PC-3 (cell line): ENCODE measurements around the gene PRSS56. TPM values are rescaled to one million over a fixed set of nuclear protein-coding genes. Genes with fewer than 3 reads are reported as not detected.

Source experiments
- ATAC-seq: fragments of 200-7000 bp; cut with Tn5 transposase; 2 replicates; pipeline ENCODE4 v1.9.1; 2020; ENCODE audit warnings: mild to moderate bottlenecking, moderate library complexity
- BruUV-seq: library from RNA; stranded (reverse); fragments of 400-500 nt; replicated peaks from 2 replicates; lab custom pipeline; 2021; lab: Mats Ljungman, UMichigan
- CTCF ChIA-PET: fragments of 300-600 bp; sonication (Branson Sonifier 250); formaldehyde crosslinking; loops from one replicate; lab custom pipeline; 2022; ENCODE audit warnings: antibody characterized with exemption; lab: Charles Lee
- POLR2A ChIA-PET: fragments of 300-600 bp; sonication (Branson Sonifier 250); formaldehyde crosslinking; loops from one replicate; lab custom pipeline; 2022; ENCODE audit warnings: antibody characterized with exemption; ENCODE audit not compliant: unreplicated experiment; lab: Charles Lee
- DNase-seq: peaks from one replicate; pipeline ENCODE4 v3.0.0-alpha.2; 2015
- H2AFZ ChIP-seq: fragments of 300-600 bp; sonication (generic); 2 replicates; pipeline ENCODE4 v1.6.0; 2016; ENCODE audit warnings: antibody characterized with exemption, low read length
- H3F3A ChIP-seq: fragments of 300-600 bp; sonication (generic); one replicate; pipeline ENCODE4 v1.6.0; 2017; ENCODE audit warnings: antibody characterized with exemption, low read length, control low read depth, mild to moderate bottlenecking; ENCODE audit not compliant: unreplicated experiment
- H3K27ac ChIP-seq: fragments of 300-600 bp; sonication (generic); 2 replicates; pipeline ENCODE4 v1.5.1; 2016; ENCODE audit warnings: mild to moderate bottlenecking, low read length
- H3K27me3 ChIP-seq: fragments of 300-600 bp; sonication (generic); 2 replicates; pipeline ENCODE4 v1.6.1; 2016; ENCODE audit warnings: low read length, mixed read lengths
- H3K36me3 ChIP-seq: fragments of 300-600 bp; sonication (generic); 2 replicates; pipeline ENCODE4 v1.6.1; 2016; ENCODE audit warnings: low read depth, mixed run types, low read length, mixed read lengths
- H3K4me1 ChIP-seq: fragments of 300-600 bp; sonication (generic); 2 replicates; pipeline ENCODE4 v1.5.1; 2016; ENCODE audit warnings: low read length; ENCODE audit not compliant: insufficient read depth
- H3K4me2 ChIP-seq: fragments of 300-600 bp; sonication (generic); 2 replicates; pipeline ENCODE4 v1.6.0; 2016; ENCODE audit warnings: low read length
- H3K4me3 ChIP-seq: fragments of 300-600 bp; sonication (generic); 2 replicates; pipeline ENCODE4 v1.5.1; 2016; ENCODE audit warnings: mild to moderate bottlenecking, low read length, mixed read lengths
- H3K79me2 ChIP-seq: fragments of 300-600 bp; sonication (generic); 2 replicates; pipeline ENCODE4 v1.6.1; 2017; ENCODE audit warnings: low read length, mixed read lengths
- H3K9ac ChIP-seq: fragments of 300-600 bp; sonication (generic); 2 replicates; pipeline ENCODE4 v1.6.0; 2016; ENCODE audit warnings: mild to moderate bottlenecking, low read length
- H3K9me2 ChIP-seq: fragments of 300-600 bp; sonication (generic); replicated peaks from 2 replicates; pipeline ENCODE4 v1.6.1; 2016; ENCODE audit warnings: mixed run types, low read length, mixed read lengths
- H3K9me3 ChIP-seq: fragments of 300-600 bp; sonication (generic); 2 replicates; pipeline ENCODE4 v1.6.1; 2016; ENCODE audit warnings: low read length, mixed read lengths
- H4K20me1 ChIP-seq: fragments of 300-600 bp; sonication (generic); 2 replicates; pipeline ENCODE4 v1.6.1; 2016; ENCODE audit warnings: low read length, mixed read lengths
- CTCF ChIP-seq: fragments of 300-600 bp; sonication (generic); conservative IDR thresholded peaks from 2 replicates; pipeline ENCODE4 v1.5.1; 2017; ENCODE audit warnings: antibody characterized with exemption, low read depth, mild to moderate bottlenecking, low read length
- EZH2 ChIP-seq: fragments of 300-600 bp; sonication (generic); IDR thresholded peaks from one replicate; pipeline ENCODE4 v1.6.1; 2017; ENCODE audit warnings: antibody characterized with exemption, mild to moderate bottlenecking, low read length; ENCODE audit not compliant: unreplicated experiment
- EZH2phosphoT487 ChIP-seq: fragments of 300-600 bp; sonication (generic); IDR thresholded peaks from 2 replicates; pipeline ENCODE4 v1.6.1; 2018; ENCODE audit warnings: mild to moderate bottlenecking, antibody characterized with exemption, low read length, borderline replicate concordance
- intact Hi-C: fragments of 100-400 bp; cut with micrococcal nuclease; formaldehyde crosslinking; loops from 2 replicates; pipeline ENCODE4 v1.9.0; 2023
- total RNA-seq: library from RNA; depleted of rRNA; stranded (reverse); fragments of >200 nt; gene quantifications from 2 replicates; pipeline ENCODE4 v1.2.3, GENCODE V29; 2014

Gene PRSS56
- total RNA-seq, 1 experiment from 2014 or later: not detected

- DNase-seq (no peak), ATAC-seq (no peak)
- POLR2A ChIA-PET: no interaction called here
- CTCF ChIA-PET: no interaction called here
- Histone ChIP-seq H3K27ac (no peak within 1 kb of the TSS), H3K79me2 (no peaks in the 10 kb centered on the region), H3K9ac (no peak within 1 kb of the TSS), H3K9me2 (no peaks in the 10 kb centered on the region), H3K36me3 (no peaks in the 10 kb centered on the region), H3K4me3 (no peak within 1 kb of the TSS), H3F3A (no peaks in the 10 kb centered on the region), H2AFZ (no peak within 1 kb of the TSS), H4K20me1 (no peaks in the 10 kb centered on the region), H3K4me1 (no peaks in the 10 kb centered on the region), H3K27me3 (peaks cover 26% of the 10 kb centered on the region), H3K9me3 (no peaks in the 10 kb centered on the region), H3K4me2 (no peak within 1 kb of the TSS)
- intact Hi-C loops: no loop called here
- no TSS peak for BruUV-seq
- TF ChIP-seq EZH2phosphoT487 (no peak), CTCF (no peak), EZH2 (no peak)
Measured at GRCh38 chr2:232525791-232526371, 5.7 kb downstream of the PRSS56 start, which contains the start of gene CHRND. TSS of gene CHRND (plus strand) at chr2:232526160. CDS start at chr2:232526216, 56 bp downstream.

- Histone ChIP-seq H3K27ac (no peak overlapping the region), H3K9me3 (no peaks in the 10 kb centered on the region), H3K4me1 (no peaks in the 10 kb centered on the region), H3K9ac (no peak overlapping the region), H4K20me1 (no peaks in the 10 kb centered on the region), H3K27me3 (peaks cover 26% of the 10 kb centered on the region), H3K79me2 (no peaks in the 10 kb centered on the region), H3K9me2 (no peaks in the 10 kb centered on the region), H3K4me2 (no peak overlapping the region), H2AFZ (no peak overlapping the region), H3K4me3 (no peak overlapping the region), H3K36me3 (no peaks in the 10 kb centered on the region), H3F3A (no peaks in the 10 kb centered on the region)
- intact Hi-C loops: no loop called here
- ATAC-seq: no peak
- TF ChIP-seq EZH2phosphoT487 (no peak), CTCF (no peak), EZH2 (no peak)
- BruUV-seq: no TSS peak
- POLR2A ChIA-PET: no interaction called here
- CTCF ChIA-PET: no interaction called here
- DNase-seq: no peak
Measured at GRCh38 chr2:232526372-232526941, 6.3 kb downstream of the PRSS56 start.

GRCh38 chr2:232527905-232528470, 7.8 kb downstream of the PRSS56 start:
- no peak overlapping the region for H3K4me2 ChIP-seq
- no peaks in the 10 kb centered on the region for H3K9me3 ChIP-seq
- no peak overlapping the region for H3K4me3 ChIP-seq
- no peaks in the 10 kb centered on the region for H3K9me2 ChIP-seq
- H3K9ac ChIP-seq: no peak overlapping the region
- H2AFZ ChIP-seq: no peak overlapping the region
- no peaks in the 10 kb centered on the region for H4K20me1 ChIP-seq
- no TSS peak for BruUV-seq
- TF ChIP-seq CTCF (no peak), EZH2phosphoT487 (no peak), EZH2 (no peak)
- no peak for ATAC-seq
- ChIA-PET POLR2A (no interaction called here), CTCF (no interaction called here)
- DNase-seq: no peak
- intact Hi-C loops: no loop called here
- no peaks in the 10 kb centered on the region for H3K4me1 ChIP-seq
- no peaks in the 10 kb centered on the region for H3K36me3 ChIP-seq
- H3K27ac ChIP-seq: no peak overlapping the region
- no peaks in the 10 kb centered on the region for H3F3A ChIP-seq
- H3K27me3 ChIP-seq: peaks cover 18% of the 10 kb centered on the region
- no peaks in the 10 kb centered on the region for H3K79me2 ChIP-seq
